CD8-positive, alpha-beta memory T cell (primary cell): ENCODE data around the gene SORCS2. TPM values are rescaled to one million over a fixed set of nuclear protein-coding genes. Genes with fewer than 3 reads are reported as not detected.
"Not testable (repeated sequence)": the region's sequence is repeated elsewhere in the genome, so short reads cannot be mapped to it uniquely, and the experiment has no call there.

Source experiments
- CTCF ChIA-PET: fragments of 350-600 bp; sonication (Branson Sonifier 250); formaldehyde crosslinking; loops from one replicate; lab custom pipeline; 2021; ENCODE audit warnings: antibody characterized with exemption; lab: Charles Lee
- POLR2A ChIA-PET: fragments of 350-600 bp; sonication (Branson Sonifier 250); formaldehyde crosslinking; loops from one replicate; lab custom pipeline; 2021; ENCODE audit warnings: antibody characterized with exemption; lab: Charles Lee
- DNase-seq, 5 donors: peaks; one replicate each; pipeline versions ENCODE4 v3.0.0 to v3.0.0-alpha.2; 2020 to 2022; ENCODE audit warnings: mixed read lengths in 1 of 5
- H3K27ac ChIP-seq: one replicate; pipeline ENCODE4 v1.7.0; 2013; ENCODE audit warnings: low read depth, mild to moderate bottlenecking, low read length, moderate library complexity
- H3K27me3 ChIP-seq: 2 replicates; pipeline ENCODE4 v1.7.0; 2013; ENCODE audit warnings: low read length, mild to moderate bottlenecking; ENCODE audit not compliant: insufficient read depth, poor library complexity, severe bottlenecking
- H3K36me3 ChIP-seq: 2 replicates; pipeline ENCODE4 v1.7.0; 2013; ENCODE audit warnings: mild to moderate bottlenecking, low read length, moderate library complexity; ENCODE audit not compliant: insufficient read depth
- H3K4me1 ChIP-seq: 2 replicates; pipeline ENCODE4 v1.7.0; 2013; ENCODE audit warnings: mild to moderate bottlenecking, low read length, moderate library complexity; ENCODE audit not compliant: insufficient read depth
- H3K4me3 ChIP-seq: 2 replicates; pipeline ENCODE4 v1.7.0; 2013; ENCODE audit warnings: mild to moderate bottlenecking, low read length
- H3K9me3 ChIP-seq: 2 replicates; pipeline ENCODE4 v1.7.0; 2013; ENCODE audit warnings: mild to moderate bottlenecking, low read length
- H3K27ac Mint-ChIP-seq, 8 donors: one replicate each; pipeline ENCODE4 v1.8.0; 2020 to 2021; ENCODE audit warnings: mixed read lengths in 8 of 8, mild to moderate bottlenecking in 6 of 8, inconsistent platforms in 3 of 8, moderate library complexity in 3 of 8
- H3K27me3 Mint-ChIP-seq, 2 donors: one replicate each; pipeline ENCODE4 v1.8.0; 2020 to 2021; ENCODE audit warnings: mixed read lengths in 2 of 2, mild to moderate bottlenecking in 1 of 2, moderate library complexity in 1 of 2
- H3K36me3 Mint-ChIP-seq, 3 donors: one replicate each; pipeline ENCODE4 v1.8.0; 2020 to 2021; ENCODE audit warnings: mixed read lengths in 3 of 3, inconsistent platforms in 1 of 3, mild to moderate bottlenecking in 1 of 3
- H3K4me1 Mint-ChIP-seq, 3 donors: one replicate each; pipeline ENCODE4 v1.8.0; 2020 to 2021; ENCODE audit warnings: mixed read lengths in 3 of 3, inconsistent platforms in 1 of 3, mild to moderate bottlenecking in 1 of 3
- H3K4me3 Mint-ChIP-seq, 7 donors: one replicate each; pipeline ENCODE4 v1.8.0; 2020 to 2021; ENCODE audit warnings: mixed read lengths in 7 of 7, mild to moderate bottlenecking in 6 of 7, moderate library complexity in 4 of 7, inconsistent platforms in 2 of 7
- H3K9me3 Mint-ChIP-seq, 5 donors: one replicate each; pipeline ENCODE4 v1.8.0; 2020 to 2022; ENCODE audit warnings: mixed read lengths in 5 of 5, mild to moderate bottlenecking in 3 of 5, moderate library complexity in 2 of 5, inconsistent platforms in 1 of 5
- polyA plus RNA-seq: library from polyadenylated mRNA; unstranded; fragments of 300-500 nt; fragmentation: Illumina TruSeq; gene quantifications from one replicate; pipeline ENCODE4 v1.2.3, GENCODE V29; 2021
- total RNA-seq, 2 experiments: library from RNA; stranded (reverse); gene quantifications; one replicate each; pipeline ENCODE4 v1.2.3, GENCODE V29; 2021

The SORCS2 gene
- total and polyA plus RNA-seq, 3 experiments from 2014 or later: not detected

DNA sequence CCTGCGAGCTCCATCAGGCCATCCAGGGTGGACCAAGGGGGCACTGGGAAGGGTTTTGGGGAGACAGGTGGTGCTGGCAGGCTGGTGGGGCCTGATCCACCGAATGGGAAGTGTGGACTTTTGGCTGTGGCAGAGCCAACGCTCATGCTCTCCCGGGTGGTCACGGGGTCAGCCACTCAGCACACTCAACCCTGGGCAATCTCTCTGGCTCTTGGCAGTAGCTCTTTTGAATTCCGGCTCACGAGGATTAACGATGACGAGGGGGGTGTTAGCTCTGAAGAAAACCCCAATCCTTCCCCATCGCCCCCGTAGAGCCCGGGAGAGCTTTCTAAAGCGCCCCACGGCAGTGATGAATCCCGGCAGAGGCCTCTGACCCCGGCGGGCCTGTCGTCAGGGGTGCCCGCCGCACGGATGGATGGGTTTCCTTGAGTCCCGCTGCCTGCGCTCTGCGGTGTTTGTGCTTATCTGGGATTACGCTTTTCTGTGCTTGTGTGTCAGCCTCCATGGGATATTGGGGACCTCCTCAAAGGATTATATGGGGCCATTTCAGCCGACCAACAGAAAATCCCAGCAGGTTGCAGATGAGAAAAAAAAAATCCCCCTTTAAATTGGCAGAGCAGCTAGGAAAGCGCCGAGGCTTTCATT lies 399.2 kb downstream of the SORCS2 start:
- Mint-ChIP-seq H3K36me3 (no peaks in the 10 kb centered on the region), H3K4me3 (no peak overlapping the region), H3K27ac (no peak overlapping the region), H3K27me3 (peaks cover 18 to 31% of the 10 kb centered on the region in 2 donors), H3K4me1 (no peaks in the 10 kb centered on the region), H3K9me3 (no peaks in the 10 kb centered on the region)
- H3K27ac ChIP-seq: no peak overlapping the region
- CTCF ChIA-PET: no interaction called here
- no peaks in the 10 kb centered on the region for H3K9me3 ChIP-seq
- no peak overlapping the region for H3K4me3 ChIP-seq
- no peaks in the 10 kb centered on the region for H3K27me3 ChIP-seq
- POLR2A ChIA-PET: no interaction called here
- H3K4me1 ChIP-seq: no peaks in the 10 kb centered on the region
- no peak for DNase-seq
- no peaks in the 10 kb centered on the region for H3K36me3 ChIP-seq

DNA sequence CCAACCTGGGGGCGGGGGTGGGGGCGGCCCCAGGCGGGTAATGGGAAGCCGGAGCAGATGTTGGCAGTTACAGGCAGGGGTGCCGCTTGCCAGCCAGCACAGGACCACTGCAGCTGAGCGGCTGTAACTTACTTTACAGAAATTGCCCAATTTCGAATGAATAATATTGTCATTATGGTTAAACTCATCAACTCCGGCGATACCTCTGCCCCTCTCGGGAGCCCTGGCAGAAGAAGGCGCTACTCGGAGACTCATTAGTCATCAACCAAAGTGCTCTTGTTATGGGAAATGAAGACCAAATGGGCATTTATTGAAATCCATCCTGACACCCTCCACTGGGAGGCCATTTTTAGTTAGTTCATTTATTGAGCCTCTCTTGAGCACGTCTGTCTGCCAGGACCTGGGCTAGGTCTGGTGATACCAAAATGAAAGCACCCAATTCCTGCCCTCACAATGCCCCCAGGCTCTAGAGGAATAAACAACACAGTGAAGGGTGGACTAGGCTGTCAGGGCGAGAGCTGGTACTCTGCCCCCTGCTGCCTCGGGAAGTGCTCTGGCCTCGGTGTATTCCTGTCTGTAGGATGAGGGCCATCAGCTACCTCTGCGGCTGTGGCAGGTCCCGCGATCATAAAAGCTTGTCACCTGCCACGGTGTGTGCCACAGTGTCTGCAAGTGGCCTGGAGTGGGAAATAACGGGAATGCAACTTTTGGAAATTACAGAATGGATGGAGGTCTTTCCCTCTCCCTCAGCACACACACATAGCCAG lies 401.5 kb downstream of the SORCS2 start:
- H3K4me1 Mint-ChIP-seq: no peaks in the 10 kb centered on the region
- no peaks in the 10 kb centered on the region for H3K4me1 ChIP-seq
- H3K27me3 ChIP-seq: no peaks in the 10 kb centered on the region
- POLR2A ChIA-PET: no interaction called here
- no peak for DNase-seq
- H3K9me3 Mint-ChIP-seq: no peaks in the 10 kb centered on the region
- no peak overlapping the region for H3K4me3 ChIP-seq
- no peaks in the 10 kb centered on the region for H3K36me3 Mint-ChIP-seq
- H3K27ac Mint-ChIP-seq: no peak overlapping the region
- H3K36me3 ChIP-seq: no peaks in the 10 kb centered on the region
- no peaks in the 10 kb centered on the region for H3K9me3 ChIP-seq
- no peak overlapping the region for H3K4me3 Mint-ChIP-seq
- CTCF ChIA-PET: no interaction called here
- peaks cover 24 to 30% of the 10 kb centered on the region in 2 donors for H3K27me3 Mint-ChIP-seq
- no peak overlapping the region for H3K27ac ChIP-seq

DNA sequence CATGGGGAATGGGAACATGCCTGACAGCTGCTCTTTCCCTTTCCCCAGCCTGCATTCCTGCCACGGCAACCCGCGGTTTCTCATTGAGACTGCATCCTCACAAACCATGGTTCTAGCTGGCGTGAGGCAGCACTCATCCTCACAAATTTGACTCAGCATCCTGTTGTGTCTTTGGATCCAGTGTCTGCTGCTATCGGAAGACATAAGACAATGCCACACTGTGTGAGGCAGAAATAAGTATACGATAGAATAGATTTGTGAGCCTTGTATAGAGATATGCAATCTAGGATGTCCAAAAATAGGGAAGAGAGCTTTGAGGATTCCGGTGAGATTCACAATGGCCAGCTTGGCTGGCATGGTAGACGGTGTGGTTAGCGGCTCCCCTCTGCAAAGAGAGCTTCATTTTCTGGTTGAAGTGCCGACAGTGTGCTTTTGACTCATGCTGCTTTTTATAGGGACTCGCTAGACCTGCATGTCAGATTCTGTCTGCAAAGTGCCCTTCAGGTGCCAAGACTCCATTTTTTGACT lies 403.7 kb downstream of the SORCS2 start:
- Mint-ChIP-seq H3K36me3 (no peaks in the 10 kb centered on the region), H3K9me3 (no peaks in the 10 kb centered on the region), H3K27ac (no peak overlapping the region), H3K4me3 (no peak overlapping the region), H3K4me1 (no peaks in the 10 kb centered on the region), H3K27me3 (peaks cover 15 to 19% of the 10 kb centered on the region in 2 donors)
- CTCF ChIA-PET: no interaction called here
- H3K4me3 ChIP-seq: no peak overlapping the region
- no peaks in the 10 kb centered on the region for H3K9me3 ChIP-seq
- no peak for DNase-seq
- no peaks in the 10 kb centered on the region for H3K4me1 ChIP-seq
- H3K27ac ChIP-seq: no peak overlapping the region
- no peaks in the 10 kb centered on the region for H3K27me3 ChIP-seq
- H3K36me3 ChIP-seq: no peaks in the 10 kb centered on the region
- POLR2A ChIA-PET: no interaction called here

DNA sequence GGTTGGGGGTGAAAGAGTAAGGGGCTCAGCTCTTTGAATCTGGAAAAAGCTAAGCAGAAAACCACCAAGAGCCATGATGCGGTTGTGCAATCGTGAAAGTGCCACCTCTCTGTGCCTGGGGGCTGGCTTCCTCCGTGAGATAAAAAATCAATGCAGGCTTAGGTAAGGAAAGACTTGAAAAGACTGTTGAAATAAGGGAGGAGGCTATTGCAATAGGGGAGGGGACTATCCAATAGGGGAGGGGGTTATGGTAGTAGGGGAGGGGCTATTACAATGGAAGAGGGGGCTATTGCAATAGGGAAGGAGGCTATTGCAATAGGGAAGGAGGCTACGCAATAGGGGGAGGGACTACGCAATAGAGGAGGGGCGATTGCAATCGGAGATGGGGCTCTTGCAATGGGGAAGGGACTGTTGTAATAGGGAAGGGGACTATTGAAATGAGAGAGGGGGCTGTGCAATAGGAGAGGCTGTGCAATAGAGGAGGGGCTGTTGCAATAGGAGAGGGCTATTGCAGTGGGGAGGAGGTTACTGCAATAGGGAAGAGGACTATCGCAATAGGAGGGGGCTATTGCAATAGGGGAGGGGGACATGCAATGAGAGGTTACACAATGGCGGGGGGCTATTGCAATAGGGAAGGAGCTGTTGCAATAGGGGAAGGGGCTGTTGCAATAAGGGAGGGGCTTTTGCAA lies 404.7 kb downstream of the SORCS2 start:
- Mint-ChIP-seq H3K4me1 (no peaks in the 10 kb centered on the region), H3K27ac (no peak overlapping the region), H3K27me3 (peaks cover 15 to 19% of the 10 kb centered on the region in 2 donors), H3K4me3 (no peak overlapping the region), H3K9me3 (peaks cover 0 to 1% (median 0%) of the 10 kb centered on the region in 5 donors), H3K36me3 (no peaks in the 10 kb centered on the region)
- CTCF ChIA-PET: no interaction called here
- Histone ChIP-seq H3K27ac (no peak overlapping the region), H3K4me3 (no peak overlapping the region), H3K27me3 (no peaks in the 10 kb centered on the region), H3K36me3 (no peaks in the 10 kb centered on the region), H3K4me1 (no peaks in the 10 kb centered on the region), H3K9me3 (no peaks in the 10 kb centered on the region)
- no peak for DNase-seq
- POLR2A ChIA-PET: no interaction called here

DNA sequence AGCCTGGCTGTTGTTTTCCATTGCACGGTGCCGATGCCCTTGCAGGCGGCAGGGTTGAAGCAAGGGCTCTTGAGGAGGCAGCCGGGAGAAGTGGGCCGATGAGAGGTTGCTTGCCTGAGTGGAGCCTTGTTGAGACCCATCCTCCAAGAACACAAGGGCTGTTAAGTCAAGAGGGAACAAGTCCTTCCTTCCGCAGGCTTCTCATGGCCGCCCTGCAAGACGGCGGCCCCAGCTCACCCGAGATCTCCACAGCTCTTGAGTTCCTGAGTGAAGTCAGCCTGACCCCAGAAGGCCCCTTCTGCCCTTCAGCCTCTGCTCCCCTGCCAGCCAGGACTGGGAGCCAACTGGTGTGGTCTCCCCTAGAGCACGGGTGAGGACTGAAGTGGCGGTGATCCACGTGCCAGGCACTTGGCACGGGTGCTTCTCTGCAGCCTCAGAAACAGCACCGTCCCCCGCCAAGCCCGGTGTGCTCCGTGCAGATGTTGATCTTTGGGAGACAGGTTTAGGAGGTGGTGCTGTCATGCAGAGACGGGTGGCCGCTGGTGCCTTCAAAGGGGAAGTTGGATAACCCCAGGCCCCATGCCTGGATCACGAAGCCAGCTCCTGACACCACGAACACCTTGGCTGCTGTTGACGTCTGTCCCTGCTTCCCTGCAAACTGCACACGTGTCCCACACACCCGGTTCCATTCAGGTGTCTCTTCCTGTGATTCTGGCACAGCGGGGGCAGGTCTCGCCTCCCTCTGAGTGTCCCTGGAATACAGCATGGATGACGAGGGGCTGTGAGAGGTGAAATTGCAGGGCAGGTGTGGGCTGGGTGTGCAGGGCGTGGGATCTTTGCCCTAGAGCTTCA lies 406.8 kb downstream of the SORCS2 start:
- Mint-ChIP-seq H3K27ac (peak overlapping the region in 1 of 8 donors; percentile 85), H3K4me3 (no peak overlapping the region), H3K27me3 (peaks cover 15 to 19% of the 10 kb centered on the region in 2 donors), H3K4me1 (no peaks in the 10 kb centered on the region), H3K9me3 (peaks cover 0 to 4% (median 0%) of the 10 kb centered on the region in 5 donors), H3K36me3 (no peaks in the 10 kb centered on the region)
- ChIA-PET POLR2A (no interaction called here), CTCF (no interaction called here)
- Histone ChIP-seq H3K4me3 (no peak overlapping the region), H3K27ac (no peak overlapping the region), H3K9me3 (no peaks in the 10 kb centered on the region), H3K36me3 (no peaks in the 10 kb centered on the region), H3K27me3 (no peaks in the 10 kb centered on the region), H3K4me1 (no peaks in the 10 kb centered on the region)
- DNase-seq: no peak

DNA sequence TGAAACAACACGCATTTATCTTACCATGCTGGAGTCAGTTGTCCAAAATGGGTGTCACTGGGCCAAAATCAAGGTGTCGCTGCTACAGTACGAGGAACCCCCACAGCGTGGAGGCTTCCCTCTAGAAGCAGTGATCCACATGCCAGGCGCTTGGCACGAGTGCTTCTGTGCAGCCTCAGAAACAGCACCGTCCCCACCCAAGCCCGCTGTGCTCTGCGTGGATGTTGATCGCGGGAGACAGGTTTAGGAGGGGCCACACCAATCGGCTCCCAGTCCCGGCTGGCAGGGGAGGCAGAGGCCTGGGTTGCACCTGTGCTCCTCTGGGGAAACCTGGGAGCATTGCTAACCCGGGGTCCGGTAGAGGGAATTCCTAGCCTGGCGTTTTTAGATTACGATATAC lies 407.9 kb downstream of the SORCS2 start:
- ChIA-PET POLR2A (no interaction called here), CTCF (no interaction called here)
- H3K27ac ChIP-seq: no peak overlapping the region
- no peaks in the 10 kb centered on the region for H3K27me3 ChIP-seq
- peaks cover 0 to 4% (median 0%) of the 10 kb centered on the region in 5 donors for H3K9me3 Mint-ChIP-seq
- no peak overlapping the region for H3K27ac Mint-ChIP-seq
- no peak for DNase-seq
- H3K4me3 ChIP-seq: no peak overlapping the region
- H3K36me3 Mint-ChIP-seq: no peaks in the 10 kb centered on the region
- H3K4me1 Mint-ChIP-seq: no peaks in the 10 kb centered on the region
- no peaks in the 10 kb centered on the region for H3K4me1 ChIP-seq
- H3K9me3 ChIP-seq: no peaks in the 10 kb centered on the region
- peaks cover 15 to 19% of the 10 kb centered on the region in 2 donors for H3K27me3 Mint-ChIP-seq
- no peaks in the 10 kb centered on the region for H3K36me3 ChIP-seq
- no peak overlapping the region for H3K4me3 Mint-ChIP-seq

DNA sequence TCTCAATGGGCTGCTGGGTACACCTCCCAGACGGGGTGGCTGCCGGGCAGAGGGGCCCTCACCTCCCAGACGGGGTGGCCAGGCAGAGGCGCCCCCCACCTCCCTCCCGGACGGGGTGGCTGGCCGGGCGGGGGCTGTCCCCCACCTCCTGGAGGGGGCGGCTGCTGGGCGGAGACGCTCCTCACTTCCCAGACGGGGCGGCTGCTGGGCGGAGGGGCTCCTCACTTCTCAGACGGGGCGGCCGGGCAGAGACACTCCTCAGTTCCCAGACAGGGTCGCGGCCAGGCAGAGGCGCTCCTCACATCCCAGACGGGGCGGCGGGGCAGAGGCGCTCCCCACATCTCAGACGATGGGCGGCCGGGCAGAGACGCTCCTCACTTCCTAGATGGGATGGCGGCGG lies 409.8 kb downstream of the SORCS2 start:
- H3K9me3 ChIP-seq, H3K36me3 Mint-ChIP-seq, H3K4me3 Mint-ChIP-seq, H3K4me1 Mint-ChIP-seq, H3K4me3 ChIP-seq, H3K27ac ChIP-seq, H3K27me3 Mint-ChIP-seq, CTCF ChIA-PET, H3K27ac Mint-ChIP-seq, POLR2A ChIA-PET, DNase-seq, H3K4me1 ChIP-seq, H3K9me3 Mint-ChIP-seq, H3K36me3 ChIP-seq, H3K27me3 ChIP-seq: not testable (repeated sequence)
